A549 (cell line): ENCODE data around the gene RASGRF1. TPM values are rescaled to one million over a fixed set of nuclear protein-coding genes. Genes with fewer than 3 reads are reported as not detected.

Experiments
- ATAC-seq, 2 experiments: fragments of 200-7000 bp in 1 of 2; fragments of >200 bp in 1 of 2; cut with Nextera tagmentation in 1 of 2; cut with Tn5 transposase in 1 of 2; 3 replicates each; pipeline versions ENCODE4 v1.8.0 to v1.9.1; 2018 to 2020; ENCODE audit warnings: mild to moderate bottlenecking in 1 of 2, moderate library complexity in 1 of 2
- CTCF ChIA-PET: fragments of 300-600 bp; sonication (Branson Sonifier 250); formaldehyde crosslinking; extraction: SDS; loops from one replicate; lab custom pipeline; 2021; ENCODE audit warnings: antibody characterized with exemption, inconsistent platforms; lab: Yijun Ruan, JAX
- POLR2A ChIA-PET: fragments of 350-600 bp; formaldehyde crosslinking; extraction: SDS; loops from one replicate; lab custom pipeline; 2021; ENCODE audit warnings: antibody characterized with exemption, inconsistent platforms; lab: Yijun Ruan, JAX
- DNase-seq, 2 experiments: peaks; one replicate each; pipeline versions ENCODE4 v3.0.0 to v3.0.0-alpha.2; 2011 to 2016; ENCODE audit warnings: low read depth in 1 of 2, low spot score in 1 of 2
- FAIRE-seq: peaks from 2 replicates; lab custom pipeline; 2011; peaks lifted over from hg19 to GRCh38; lab: Jason Lieb, UNC
- H3K27ac ChIP-seq, 2 experiments: fragments of >200 bp; sonication (Bioruptor Twin); formaldehyde crosslinking; 3 replicates each; pipeline ENCODE4 v1.5.1; 2016 to 2017
- H3K4me1 ChIP-seq: fragments of >200 bp; sonication (Bioruptor Twin); formaldehyde crosslinking; 3 replicates; pipeline ENCODE4 v1.6.1; 2016
- H3K4me2 ChIP-seq: fragments of >200 bp; sonication (Bioruptor Twin); formaldehyde crosslinking; 3 replicates; pipeline ENCODE4 v1.6.1; 2016
- H3K4me3 ChIP-seq: fragments of >200 bp; sonication (Bioruptor Twin); formaldehyde crosslinking; 3 replicates; pipeline ENCODE4 v1.5.1; 2016
- H3K9me3 ChIP-seq: fragments of >200 bp; sonication (Bioruptor Twin); formaldehyde crosslinking; 3 replicates; pipeline ENCODE4 v1.6.1; 2016
- BHLHE40 ChIP-seq: IDR thresholded peaks from 2 replicates; pipeline ENCODE4 v1.6.1; 2012; ENCODE audit warnings: low read depth, low read length, inconsistent platforms
- CEBPB ChIP-seq, 2 experiments: fragments of >200 bp in 1 of 2; sonication (Bioruptor Twin) in 1 of 2; formaldehyde crosslinking in 1 of 2; IDR thresholded peaks; 2 replicates each; pipeline ENCODE4 v1.6.1; 2012 to 2016
- CHD2 ChIP-seq: fragments of 150-350 bp; IDR thresholded peaks from 2 replicates; pipeline ENCODE4 v1.6.1; 2014; ENCODE audit warnings: low read length; ENCODE audit not compliant: partially characterized antibody
- EHF ChIP-seq: fragments of 250-450 bp; sonication (Bioruptor Pico); IDR thresholded peaks from 2 replicates; pipeline ENCODE4 v1.5.0; 2020; ENCODE audit warnings: mild to moderate bottlenecking
- EP300 ChIP-seq, 2 experiments: fragments of >200 bp; sonication (Bioruptor Twin); formaldehyde crosslinking; IDR thresholded peaks; 2 replicates in 1 of 2; 3 replicates in 1 of 2; pipeline ENCODE4 v1.6.1; 2016 to 2017
- FOSB ChIP-seq: fragments of 250-450 bp; sonication (Bioruptor Pico); IDR thresholded peaks from 2 replicates; pipeline ENCODE4 v1.5.0; 2020; ENCODE audit warnings: mild to moderate bottlenecking, moderate library complexity
- FOSL2 ChIP-seq, 2 experiments: fragments of 450-650 bp in 1 of 2; fragments of >200 bp in 1 of 2; sonication (Bioruptor Twin) in 1 of 2; formaldehyde crosslinking; IDR thresholded peaks; 2 replicates each; pipeline versions ENCODE4 v1.5.0 to v1.6.1; 2016 to 2020; ENCODE audit warnings: mild to moderate bottlenecking in 1 of 2, moderate library complexity in 1 of 2
- HOXA7 ChIP-seq: fragments of 250-450 bp; sonication (Bioruptor Pico); IDR thresholded peaks from 2 replicates; pipeline ENCODE4 v1.5.0; 2020; ENCODE audit warnings: mild to moderate bottlenecking, moderate library complexity
- HOXB13 ChIP-seq: fragments of 250-450 bp; sonication (Bioruptor Pico); IDR thresholded peaks from 2 replicates; pipeline ENCODE4 v1.5.0; 2020; ENCODE audit warnings: low read depth, mild to moderate bottlenecking, moderate library complexity
- JUNB ChIP-seq: fragments of >200 bp; sonication (Bioruptor Twin); formaldehyde crosslinking; IDR thresholded peaks from 2 replicates; pipeline ENCODE4 v1.6.1; 2016
- RAD21 ChIP-seq, 2 experiments: fragments of >200 bp in 1 of 2; sonication (Bioruptor Twin) in 1 of 2; formaldehyde crosslinking in 1 of 2; IDR thresholded peaks in 1 of 2; conservative IDR thresholded peaks in 1 of 2; 2 replicates in 1 of 2; 3 replicates in 1 of 2; pipeline ENCODE4 v1.6.1; 2012 to 2018; ENCODE audit warnings: inconsistent platforms in 1 of 2
- RNF2 ChIP-seq: fragments of 200-600 bp; sonication (generic); IDR thresholded peaks from 2 replicates; pipeline ENCODE4 v1.6.1; 2016; ENCODE audit warnings: low read depth, mild to moderate bottlenecking, antibody characterized with exemption, moderate library complexity, borderline replicate concordance
- TFCP2L1 ChIP-seq: fragments of 250-450 bp; sonication (Bioruptor Pico); IDR thresholded peaks from 2 replicates; pipeline ENCODE4 v1.5.0; 2021; ENCODE audit warnings: mild to moderate bottlenecking
- TP53 ChIP-seq: fragments of 250-450 bp; sonication (Bioruptor Pico); IDR thresholded peaks from 2 replicates; pipeline ENCODE4 v1.5.0; 2021; ENCODE audit warnings: mild to moderate bottlenecking, moderate library complexity
- ZFP36 ChIP-seq: fragments of 450-650 bp; IDR thresholded peaks from 2 replicates; pipeline ENCODE4 v1.6.1; 2014; ENCODE audit warnings: borderline replicate concordance; ENCODE audit not compliant: partially characterized antibody
- WGBS: methylation state at CpG from one replicate; pipeline ENCODE4 v1.1.6; 2017; ENCODE audit errors: missing lambda C conversion rate; 5-methylcytosine and 5-hydroxymethylcytosine counted together
- polyA plus RNA-seq, 4 experiments: library from polyadenylated mRNA; depleted of rRNA in 3 of 4; stranded (reverse); fragments of >200 nt; fragmentation: RNase III in 1 of 4; extraction: RNeasy Plus Mini Kit Qiagen cat#74134 plus additional on column Dnase treatment in 1 of 4; gene quantifications; 2 replicates in 3 of 4; 3 replicates in 1 of 4; pipeline ENCODE4 v1.2.3, GENCODE V29; 2011 to 2017
- TF ChIP-seq, protein P1 (sequence below): fragments of 250-450 bp; sonication (Bioruptor Pico); IDR thresholded peaks from 2 replicates; pipeline ENCODE4 v1.5.0; 2020; ENCODE audit warnings: low read depth, mild to moderate bottlenecking, moderate library complexity
- TF ChIP-seq, protein P2 (sequence below): fragments of 150-350 bp; IDR thresholded peaks from 2 replicates; pipeline ENCODE4 v1.6.1; 2014; ENCODE audit warnings: low read depth, mild to moderate bottlenecking, low read length
- TF ChIP-seq, protein P3 (sequence below): fragments of >200 bp; sonication (Bioruptor Twin); formaldehyde crosslinking; IDR thresholded peaks from 2 replicates; pipeline ENCODE4 v1.6.1; 2016
- TF ChIP-seq, protein P4 (sequence below): fragments of 450-650 bp; IDR thresholded peaks from 2 replicates; pipeline ENCODE4 v1.6.1; 2014; ENCODE audit warnings: antibody characterized with exemption
- TF ChIP-seq, protein P5 (sequence below): fragments of 200-600 bp; sonication (generic); IDR thresholded peaks from 2 replicates; pipeline ENCODE4 v1.6.1; 2016; ENCODE audit warnings: antibody characterized with exemption, mild to moderate bottlenecking, moderate library complexity
- TF ChIP-seq, protein P6 (sequence below): IDR thresholded peaks from 2 replicates; pipeline ENCODE4 v1.6.1; 2012; ENCODE audit warnings: low read depth, borderline replicate concordance

The RASGRF1 gene
- polyA plus RNA-seq, 2 of the 4 experiments (the other 2 are of a cell fraction) = 0.13 to 0.21 TPM

DNA sequence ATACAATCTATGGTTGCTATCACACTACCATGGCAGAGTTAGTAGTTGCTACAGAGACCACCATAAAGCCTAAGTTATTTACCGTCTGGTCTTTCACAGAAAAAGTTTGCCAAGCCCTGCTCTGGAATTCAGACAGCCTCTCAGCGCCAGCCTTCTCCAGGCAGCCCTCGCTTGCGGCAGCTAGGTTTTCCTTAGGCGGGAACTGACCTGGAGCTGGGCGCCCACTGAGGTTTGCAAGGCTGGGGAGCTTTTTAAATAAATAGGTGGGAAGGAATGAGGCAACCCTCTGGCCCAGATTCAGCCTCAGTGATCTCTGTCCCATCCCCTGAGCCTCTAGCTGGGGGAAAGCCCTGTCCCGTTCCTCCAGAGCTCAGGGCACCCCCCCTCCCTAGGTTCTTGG lies 146.9 kb downstream of the RASGRF1 start:
- Histone ChIP-seq H3K27ac (no peak overlapping the region), H3K4me1 (peaks cover 12% of the 10 kb centered on the region; the same call in 2 of the 3 replicates), H3K4me3 (no peak overlapping the region), H3K9me3 (no peaks in the 10 kb centered on the region), H3K4me2 (peak overlapping the region; percentile 86)
- 87% methylated on average over 7 of the region's 7 CpGs for WGBS
- POLR2A ChIA-PET = no interaction called here
- ATAC-seq (peak in 1 of 2 experiments; percentile 2; a peak in 1 of 6 replicates), FAIRE-seq (no peak), DNase-seq (no peak)
- TF ChIP-seq, protein P1, sequence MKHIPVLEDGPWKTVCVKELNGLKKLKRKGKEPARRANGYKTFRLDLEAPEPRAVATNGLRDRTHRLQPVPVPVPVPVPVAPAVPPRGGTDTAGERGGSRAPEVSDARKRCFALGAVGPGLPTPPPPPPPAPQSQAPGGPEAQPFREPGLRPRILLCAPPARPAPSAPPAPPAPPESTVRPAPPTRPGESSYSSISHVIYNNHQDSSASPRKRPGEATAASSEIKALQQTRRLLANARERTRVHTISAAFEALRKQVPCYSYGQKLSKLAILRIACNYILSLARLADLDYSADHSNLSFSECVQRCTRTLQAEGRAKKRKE (CRISPR knock-in tag) = no peak
- TF ChIP-seq FOSL2 (IDR thresholded peaks at IDR 0.05) = no peak
- TF ChIP-seq FOSL2 (CRISPR knock-in tag; IDR thresholded peaks at IDR 0.05) = no peak
- TF ChIP-seq, protein P2, sequence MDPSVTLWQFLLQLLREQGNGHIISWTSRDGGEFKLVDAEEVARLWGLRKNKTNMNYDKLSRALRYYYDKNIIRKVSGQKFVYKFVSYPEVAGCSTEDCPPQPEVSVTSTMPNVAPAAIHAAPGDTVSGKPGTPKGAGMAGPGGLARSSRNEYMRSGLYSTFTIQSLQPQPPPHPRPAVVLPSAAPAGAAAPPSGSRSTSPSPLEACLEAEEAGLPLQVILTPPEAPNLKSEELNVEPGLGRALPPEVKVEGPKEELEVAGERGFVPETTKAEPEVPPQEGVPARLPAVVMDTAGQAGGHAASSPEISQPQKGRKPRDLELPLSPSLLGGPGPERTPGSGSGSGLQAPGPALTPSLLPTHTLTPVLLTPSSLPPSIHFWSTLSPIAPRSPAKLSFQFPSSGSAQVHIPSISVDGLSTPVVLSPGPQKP = no peak
- TF ChIP-seq RAD21 (conservative IDR thresholded peaks at IDR 0.05 in 1 of 2, IDR thresholded peaks at IDR 0.05 in 1 of 2) = no peak
- TF ChIP-seq TP53 = no peak
- no peak for TF ChIP-seq FOSB (CRISPR knock-in tag)
- no peak for TF ChIP-seq JUNB
- no peak for TF ChIP-seq HOXB13 (CRISPR knock-in tag)
- TF ChIP-seq, protein P3, sequence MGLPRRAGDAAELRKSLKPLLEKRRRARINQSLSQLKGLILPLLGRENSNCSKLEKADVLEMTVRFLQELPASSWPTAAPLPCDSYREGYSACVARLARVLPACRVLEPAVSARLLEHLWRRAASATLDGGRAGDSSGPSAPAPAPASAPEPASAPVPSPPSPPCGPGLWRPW = no peak
- no peak for TF ChIP-seq ZFP36
- no peak for TF ChIP-seq BHLHE40
- TF ChIP-seq, protein P4, sequence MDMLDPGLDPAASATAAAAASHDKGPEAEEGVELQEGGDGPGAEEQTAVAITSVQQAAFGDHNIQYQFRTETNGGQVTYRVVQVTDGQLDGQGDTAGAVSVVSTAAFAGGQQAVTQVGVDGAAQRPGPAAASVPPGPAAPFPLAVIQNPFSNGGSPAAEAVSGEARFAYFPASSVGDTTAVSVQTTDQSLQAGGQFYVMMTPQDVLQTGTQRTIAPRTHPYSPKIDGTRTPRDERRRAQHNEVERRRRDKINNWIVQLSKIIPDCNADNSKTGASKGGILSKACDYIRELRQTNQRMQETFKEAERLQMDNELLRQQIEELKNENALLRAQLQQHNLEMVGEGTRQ = no peak
- no peak for TF ChIP-seq HOXA7
- TF ChIP-seq RNF2 = no peak
- CTCF ChIA-PET = interaction anchor here (0.8 to 2.2 kb wide), 5 partner anchors 8 to 63 kb away, joined by 3 to 14 read pairs (median 3); no protein-coding TSS in a partner anchor

DNA sequence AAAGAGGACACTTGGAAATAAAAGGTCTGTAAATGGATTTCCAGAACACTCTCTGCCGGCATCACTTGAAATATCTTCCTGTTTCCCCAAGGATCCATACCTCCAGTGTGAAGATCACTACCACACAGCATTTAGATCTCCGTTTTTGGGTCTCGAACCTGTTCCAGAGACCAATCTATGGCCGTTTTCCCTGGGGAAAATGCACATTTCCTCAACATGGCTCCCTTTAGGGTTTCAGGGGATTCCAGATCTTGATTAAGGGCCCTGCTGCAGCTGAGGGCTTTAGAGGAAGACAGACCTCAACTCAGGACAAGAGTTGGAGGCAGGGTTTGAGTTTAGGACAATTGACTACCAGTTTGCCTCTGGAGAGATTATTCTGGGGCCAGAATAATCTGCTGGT lies 147.8 kb downstream of the RASGRF1 start:
- Histone ChIP-seq H3K4me1 (peaks cover 12% of the 10 kb centered on the region; the same call in 2 of the 3 replicates), H3K9me3 (no peaks in the 10 kb centered on the region), H3K4me3 (no peak overlapping the region), H3K4me2 (no peak overlapping the region), H3K27ac (no peak overlapping the region)
- CTCF ChIA-PET = interaction anchor here (1.2 to 2.2 kb wide), 2 partner anchors 7 to 37 kb away, joined by 3 to 14 read pairs; no protein-coding TSS in a partner anchor
- ATAC-seq = no peak
- no peak for FAIRE-seq
- no peak for DNase-seq
- POLR2A ChIA-PET = no interaction called here
- no peak for TF ChIP-seq CEBPB (IDR thresholded peaks at IDR 0.05)
- no peak for TF ChIP-seq RNF2
- 85% methylated on average over 4 of the region's 4 CpGs for WGBS

DNA sequence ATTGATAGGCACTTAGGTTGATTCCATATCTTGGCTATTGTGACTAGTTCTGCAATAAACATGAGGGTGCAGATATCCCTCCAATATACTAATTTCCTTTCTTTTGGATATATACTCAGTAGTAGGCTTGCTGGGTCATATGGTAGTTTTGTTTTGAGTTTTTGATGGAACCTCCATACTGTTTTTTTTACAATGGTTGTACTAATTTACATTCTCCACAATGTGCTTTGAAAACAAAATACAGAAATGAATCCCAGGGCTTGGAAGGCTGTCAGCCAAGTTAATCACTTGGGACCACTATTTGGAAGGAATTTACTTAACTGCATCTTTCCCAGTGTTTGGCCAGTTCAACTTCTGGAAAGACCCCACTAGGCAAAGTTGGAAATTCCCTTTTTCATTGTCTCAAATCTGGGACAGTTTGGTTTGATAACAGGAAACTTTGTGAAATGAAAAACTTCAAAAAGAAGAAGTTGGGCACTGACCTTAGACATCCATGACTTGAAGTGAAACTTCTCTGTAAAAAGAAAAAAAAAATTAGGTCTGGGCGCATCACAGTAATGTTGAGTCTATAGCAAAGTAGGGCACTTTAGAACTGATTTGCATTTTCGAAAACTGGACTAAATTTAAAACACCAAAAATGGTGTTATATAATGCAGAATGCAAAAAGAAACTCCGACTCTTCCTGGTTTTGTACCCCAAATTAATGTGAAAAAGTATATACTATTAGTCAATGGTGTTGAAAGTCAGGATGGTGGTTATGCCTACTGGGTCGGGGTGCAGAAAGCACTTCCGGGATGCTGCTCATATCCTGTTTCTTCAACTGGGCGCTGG lies 151.7 kb downstream of the RASGRF1 start:
- Histone ChIP-seq H3K4me1 (peaks cover 2% of the 10 kb centered on the region; the same call in 2 of the 3 replicates), H3K27ac (no peak overlapping the region), H3K4me2 (no peak overlapping the region), H3K4me3 (no peak overlapping the region), H3K9me3 (no peaks in the 10 kb centered on the region)
- ChIA-PET CTCF (interaction anchor here (1.4 kb wide), 1 partner anchor 41 kb away, joined by 3 read pairs; no protein-coding TSS in a partner anchor), POLR2A (no interaction called here)
- WGBS = 77% methylated on average over 6 of the region's 6 CpGs
- FAIRE-seq = no peak
- no peak for DNase-seq
- ATAC-seq = no peak
- TF ChIP-seq HOXA7 = no peak
- no peak for TF ChIP-seq RAD21 (conservative IDR thresholded peaks at IDR 0.05 in 1 of 2, IDR thresholded peaks at IDR 0.05 in 1 of 2)
- TF ChIP-seq, protein P5, sequence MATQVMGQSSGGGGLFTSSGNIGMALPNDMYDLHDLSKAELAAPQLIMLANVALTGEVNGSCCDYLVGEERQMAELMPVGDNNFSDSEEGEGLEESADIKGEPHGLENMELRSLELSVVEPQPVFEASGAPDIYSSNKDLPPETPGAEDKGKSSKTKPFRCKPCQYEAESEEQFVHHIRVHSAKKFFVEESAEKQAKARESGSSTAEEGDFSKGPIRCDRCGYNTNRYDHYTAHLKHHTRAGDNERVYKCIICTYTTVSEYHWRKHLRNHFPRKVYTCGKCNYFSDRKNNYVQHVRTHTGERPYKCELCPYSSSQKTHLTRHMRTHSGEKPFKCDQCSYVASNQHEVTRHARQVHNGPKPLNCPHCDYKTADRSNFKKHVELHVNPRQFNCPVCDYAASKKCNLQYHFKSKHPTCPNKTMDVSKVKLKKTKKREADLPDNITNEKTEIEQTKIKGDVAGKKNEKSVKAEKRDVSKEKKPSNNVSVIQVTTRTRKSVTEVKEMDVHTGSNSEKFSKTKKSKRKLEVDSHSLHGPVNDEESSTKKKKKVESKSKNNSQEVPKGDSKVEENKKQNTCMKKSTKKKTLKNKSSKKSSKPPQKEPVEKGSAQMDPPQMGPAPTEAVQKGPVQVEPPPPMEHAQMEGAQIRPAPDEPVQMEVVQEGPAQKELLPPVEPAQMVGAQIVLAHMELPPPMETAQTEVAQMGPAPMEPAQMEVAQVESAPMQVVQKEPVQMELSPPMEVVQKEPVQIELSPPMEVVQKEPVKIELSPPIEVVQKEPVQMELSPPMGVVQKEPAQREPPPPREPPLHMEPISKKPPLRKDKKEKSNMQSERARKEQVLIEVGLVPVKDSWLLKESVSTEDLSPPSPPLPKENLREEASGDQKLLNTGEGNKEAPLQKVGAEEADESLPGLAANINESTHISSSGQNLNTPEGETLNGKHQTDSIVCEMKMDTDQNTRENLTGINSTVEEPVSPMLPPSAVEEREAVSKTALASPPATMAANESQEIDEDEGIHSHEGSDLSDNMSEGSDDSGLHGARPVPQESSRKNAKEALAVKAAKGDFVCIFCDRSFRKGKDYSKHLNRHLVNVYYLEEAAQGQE = no peak
- no peak for TF ChIP-seq CHD2
- no peak for TF ChIP-seq ZFP36
- TF ChIP-seq, protein P2 = no peak
- TF ChIP-seq, protein P6, sequence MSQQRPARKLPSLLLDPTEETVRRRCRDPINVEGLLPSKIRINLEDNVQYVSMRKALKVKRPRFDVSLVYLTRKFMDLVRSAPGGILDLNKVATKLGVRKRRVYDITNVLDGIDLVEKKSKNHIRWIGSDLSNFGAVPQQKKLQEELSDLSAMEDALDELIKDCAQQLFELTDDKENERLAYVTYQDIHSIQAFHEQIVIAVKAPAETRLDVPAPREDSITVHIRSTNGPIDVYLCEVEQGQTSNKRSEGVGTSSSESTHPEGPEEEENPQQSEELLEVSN = no peak
- TF ChIP-seq EP300 (IDR thresholded peaks at IDR 0.05) = no peak
- no peak for TF ChIP-seq TFCP2L1 (CRISPR knock-in tag)
- TF ChIP-seq TP53 = no peak
- no peak for TF ChIP-seq EHF
